Activated naive CD4-positive, alpha-beta T cell treated with anti-CD3 and anti-CD28 coated beads, Interleukin-2, amount 50 U/mL, for 72 hours (primary cell): ENCODE measurements around the gene APCDD1. TPM values are rescaled to one million over a fixed set of nuclear protein-coding genes. Genes with fewer than 3 reads are reported as not detected.

ENCODE experiments used
- ATAC-seq, 2 donors: fragments of 150-1000 bp; cut with Tn5 transposase; 2 replicates each; pipeline ENCODE4 v1.10.0; 2021; ENCODE audit warnings: mild to moderate bottlenecking in 2 of 2, moderate library complexity in 2 of 2
- DNase-seq, 2 donors: peaks; one replicate each; pipeline ENCODE4 v3.0.0; 2021 to 2022; ENCODE audit warnings: low spot score in 2 of 2
- H3K27ac Mint-ChIP-seq, 2 donors: one replicate each; pipeline ENCODE4 v1.8.0; 2022; ENCODE audit warnings: mild to moderate bottlenecking in 2 of 2, mixed read lengths in 2 of 2
- H3K36me3 Mint-ChIP-seq, 2 donors: one replicate each; pipeline ENCODE4 v1.8.0; 2022; ENCODE audit warnings: mixed read lengths in 2 of 2
- H3K9me3 Mint-ChIP-seq, 2 donors: one replicate each; pipeline ENCODE4 v1.8.0; 2022; ENCODE audit warnings: mixed read lengths in 2 of 2
- total RNA-seq, 2 donors: library from RNA; stranded (reverse); gene quantifications; one replicate each; pipeline ENCODE4 v1.2.3, GENCODE V29; 2022

Gene APCDD1
- total RNA-seq, 2 donors from 2014 or later = not detected

DNA sequence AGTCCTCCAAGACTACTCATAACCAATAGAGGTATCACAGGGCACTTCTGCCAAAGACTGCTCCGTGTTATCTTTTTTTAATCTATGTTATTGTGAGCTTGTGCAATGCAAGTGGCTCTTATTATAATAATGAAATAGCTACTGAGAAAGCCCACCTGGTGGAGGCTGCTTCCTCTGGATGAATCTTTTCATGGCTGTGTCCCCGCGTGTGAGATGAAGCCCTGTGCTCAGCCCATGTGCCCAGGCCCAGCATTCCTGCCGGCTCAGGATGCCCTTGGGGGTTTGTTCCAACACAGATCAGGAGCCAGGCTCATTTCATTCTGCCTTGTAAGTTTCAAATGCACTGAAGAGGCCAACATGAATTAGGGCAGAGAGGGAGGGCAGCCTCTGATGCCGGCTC is 18.7 kb downstream of the APCDD1 start:
- no peak for ATAC-seq
- no peak for DNase-seq
- Mint-ChIP-seq H3K36me3 (no peaks in the 10 kb centered on the region), H3K9me3 (no peaks in the 10 kb centered on the region), H3K27ac (no peak overlapping the region)

DNA sequence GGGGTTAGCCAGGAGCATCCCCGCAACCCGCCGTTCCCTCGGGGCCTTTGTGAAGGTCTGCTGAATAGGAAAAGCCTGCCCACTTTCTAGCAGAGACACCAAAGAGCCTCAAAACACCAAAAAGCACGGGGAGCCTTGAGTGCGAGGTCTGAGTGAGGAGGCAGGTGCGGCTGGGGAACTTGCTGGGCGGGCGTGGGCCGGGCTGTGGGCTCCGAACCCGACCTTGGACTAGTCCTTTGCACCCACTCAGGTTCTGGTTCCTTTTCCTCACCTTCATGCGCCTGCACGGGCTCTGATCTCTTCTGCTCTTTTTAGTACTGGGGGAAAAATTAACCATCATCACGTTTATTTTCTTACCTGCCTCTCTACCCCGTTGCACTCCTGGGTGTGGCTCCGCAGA is 19.9 kb downstream of the APCDD1 start:
- ATAC-seq (no peak), DNase-seq (no peak)
- Mint-ChIP-seq H3K27ac (no peak overlapping the region), H3K36me3 (no peaks in the 10 kb centered on the region), H3K9me3 (no peaks in the 10 kb centered on the region)

DNA sequence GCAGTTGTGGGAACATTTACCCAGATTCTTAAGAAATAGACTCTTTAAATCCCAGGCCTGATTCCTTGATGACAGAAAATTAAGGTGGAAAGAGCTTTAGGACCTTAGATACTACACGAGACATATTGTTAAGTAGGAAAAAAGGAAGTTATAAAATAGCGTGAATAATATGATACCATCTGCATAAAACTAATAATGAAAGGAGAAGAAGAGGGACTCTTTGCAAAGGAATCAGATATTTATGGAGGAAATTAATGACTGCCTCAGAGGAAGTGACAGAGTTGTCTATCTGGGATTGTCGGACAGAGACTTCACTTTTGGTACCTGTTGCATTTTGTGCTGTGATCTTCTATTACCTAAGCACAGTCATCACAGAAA is 20.8 kb downstream of the APCDD1 start:
- DNase-seq (no peak), ATAC-seq (no peak)
- no peaks in the 10 kb centered on the region for H3K36me3 Mint-ChIP-seq
- H3K27ac Mint-ChIP-seq = no peak overlapping the region
- H3K9me3 Mint-ChIP-seq = no peaks in the 10 kb centered on the region

DNA sequence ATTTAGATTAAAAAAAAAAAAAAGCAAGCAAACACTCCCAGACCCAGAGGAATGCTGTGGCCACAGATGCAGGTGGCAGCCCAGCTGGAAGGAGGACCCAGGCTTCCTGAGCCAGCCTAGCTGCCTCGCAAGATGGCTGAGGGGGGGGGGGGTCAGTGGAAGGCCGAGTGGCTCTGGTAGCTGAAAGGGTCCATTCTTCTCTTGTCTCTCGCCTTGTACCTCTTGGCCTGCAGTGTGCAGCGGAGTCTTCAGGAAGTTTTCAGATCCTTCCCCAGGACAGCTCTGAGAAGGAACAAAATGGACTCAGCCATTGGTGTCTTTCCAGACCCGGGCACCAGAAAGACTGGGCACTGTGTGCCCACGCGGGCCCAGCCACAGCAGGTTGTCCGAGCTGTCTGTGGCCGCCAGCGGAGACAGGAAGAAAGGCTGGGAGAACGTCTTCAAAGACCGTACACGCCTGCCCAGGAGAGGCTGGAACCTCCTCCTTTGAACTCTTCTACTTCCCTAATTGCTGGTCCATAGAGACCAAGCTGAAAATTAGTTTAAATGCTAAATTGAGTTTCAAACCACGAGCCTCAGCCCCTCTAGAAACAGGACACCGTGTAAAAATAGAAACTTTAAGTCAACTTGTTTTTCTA is 21.3 kb downstream of the APCDD1 start:
- Mint-ChIP-seq H3K36me3 (no peaks in the 10 kb centered on the region), H3K9me3 (no peaks in the 10 kb centered on the region), H3K27ac (no peak overlapping the region)
- no peak for ATAC-seq
- no peak for DNase-seq

DNA sequence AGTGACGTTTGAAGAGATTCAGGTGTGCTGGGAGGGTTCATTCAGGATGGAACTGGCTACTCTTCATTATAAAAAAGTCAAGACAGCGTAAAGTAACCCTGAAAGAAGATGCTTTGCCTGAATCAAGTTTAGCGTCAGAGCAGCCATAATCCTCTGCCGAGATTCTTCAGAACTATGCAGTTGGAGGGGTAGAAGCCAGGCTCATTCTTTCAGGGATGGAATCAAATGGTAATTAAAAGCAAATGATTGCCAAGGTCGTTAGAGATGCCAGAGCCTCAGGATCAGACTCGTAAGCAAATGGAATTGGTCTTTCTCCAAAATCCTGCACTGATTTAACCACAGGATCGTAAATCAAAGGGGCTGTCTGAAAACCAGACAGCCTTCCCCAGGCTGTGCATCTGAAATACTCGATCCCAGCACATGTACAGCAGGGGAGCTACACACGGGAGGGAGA is 21.9 kb downstream of the APCDD1 start:
- DNase-seq (no peak), ATAC-seq (no peak)
- H3K27ac Mint-ChIP-seq = no peak overlapping the region
- H3K36me3 Mint-ChIP-seq = no peaks in the 10 kb centered on the region
- H3K9me3 Mint-ChIP-seq = no peaks in the 10 kb centered on the region

DNA sequence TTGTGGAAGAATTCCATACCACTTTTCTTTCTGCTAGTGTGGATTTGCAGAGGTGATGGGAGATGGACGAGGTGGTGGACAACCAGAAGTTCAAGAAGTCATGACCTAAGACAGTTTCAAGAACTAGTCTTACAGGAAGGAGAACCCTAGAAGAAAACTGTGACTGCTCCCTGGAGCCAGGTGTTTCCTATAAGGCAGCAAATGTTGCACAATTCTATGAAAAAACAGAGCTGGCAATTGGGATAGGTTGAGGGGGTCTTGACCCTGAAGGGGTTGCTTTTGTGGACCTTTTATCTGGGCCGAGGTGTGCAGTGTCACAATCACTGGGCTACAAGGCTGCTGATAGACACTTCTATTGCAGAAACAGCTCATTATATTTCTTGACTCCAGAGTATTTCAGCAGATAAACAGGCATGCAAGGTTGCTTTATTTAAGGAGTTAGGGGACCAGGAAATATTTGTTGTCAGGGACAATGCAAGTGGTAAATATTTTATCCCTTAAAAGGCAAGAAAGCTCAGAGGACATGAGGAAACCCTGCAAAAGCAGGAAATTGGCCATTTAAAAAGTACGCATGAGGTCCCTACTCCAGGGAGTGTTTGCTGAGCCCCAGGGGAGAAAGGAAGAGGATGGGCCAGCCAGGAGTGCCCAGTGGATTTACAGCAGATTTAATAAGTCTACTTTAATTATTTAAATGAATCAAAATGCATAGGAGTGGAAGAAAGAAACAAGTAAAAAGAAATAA is 22.9 kb downstream of the APCDD1 start:
- no peaks in the 10 kb centered on the region for H3K9me3 Mint-ChIP-seq
- ATAC-seq (no peak), DNase-seq (no peak)
- no peaks in the 10 kb centered on the region for H3K36me3 Mint-ChIP-seq
- no peak overlapping the region for H3K27ac Mint-ChIP-seq

DNA sequence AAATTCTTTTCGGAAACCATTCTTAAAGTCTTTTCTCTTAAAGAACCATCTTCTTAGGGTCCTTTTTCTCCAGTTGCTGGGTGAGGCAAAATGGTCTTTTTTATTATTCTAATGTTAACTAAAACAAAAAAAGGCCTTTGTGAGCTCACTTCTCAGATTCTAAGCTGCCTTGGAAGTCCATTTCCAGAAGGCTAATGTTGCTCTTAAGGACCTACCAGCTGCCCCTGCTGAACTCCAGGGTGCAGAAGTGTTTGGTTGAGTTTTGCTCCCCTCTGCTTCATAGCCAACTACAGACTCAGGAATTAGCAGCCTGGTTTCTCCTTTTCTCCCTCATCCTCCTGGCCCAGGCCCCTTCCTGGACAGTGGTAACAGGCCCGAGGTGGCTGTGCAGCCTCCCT is 23.4 kb downstream of the APCDD1 start:
- ATAC-seq = no peak
- no peak for DNase-seq
- no peak overlapping the region for H3K27ac Mint-ChIP-seq
- H3K9me3 Mint-ChIP-seq = no peaks in the 10 kb centered on the region
- H3K36me3 Mint-ChIP-seq = no peaks in the 10 kb centered on the region

DNA sequence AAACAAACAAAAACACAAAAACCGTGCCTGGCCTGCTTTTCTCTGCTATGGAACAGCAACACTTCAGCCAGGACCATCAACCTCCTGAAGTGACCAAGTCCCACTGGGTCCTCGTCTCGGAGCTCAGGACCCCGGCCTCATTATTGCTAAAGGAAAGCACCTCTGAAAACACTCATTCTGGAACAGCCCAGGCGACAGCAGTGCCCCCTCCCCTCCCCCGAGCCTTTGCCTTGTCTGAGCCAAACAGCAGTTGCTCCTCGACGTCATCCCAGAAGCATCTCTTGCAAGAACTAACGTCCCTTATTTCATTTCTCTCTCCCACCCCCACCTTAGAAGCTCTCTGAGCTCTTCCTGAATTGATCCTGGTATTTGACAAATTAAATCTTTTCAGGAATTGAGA is 27.4 kb downstream of the APCDD1 start:
- no peaks in the 10 kb centered on the region for H3K36me3 Mint-ChIP-seq
- ATAC-seq (no peak), DNase-seq (no peak)
- no peaks in the 10 kb centered on the region for H3K9me3 Mint-ChIP-seq
- H3K27ac Mint-ChIP-seq = no peak overlapping the region

DNA sequence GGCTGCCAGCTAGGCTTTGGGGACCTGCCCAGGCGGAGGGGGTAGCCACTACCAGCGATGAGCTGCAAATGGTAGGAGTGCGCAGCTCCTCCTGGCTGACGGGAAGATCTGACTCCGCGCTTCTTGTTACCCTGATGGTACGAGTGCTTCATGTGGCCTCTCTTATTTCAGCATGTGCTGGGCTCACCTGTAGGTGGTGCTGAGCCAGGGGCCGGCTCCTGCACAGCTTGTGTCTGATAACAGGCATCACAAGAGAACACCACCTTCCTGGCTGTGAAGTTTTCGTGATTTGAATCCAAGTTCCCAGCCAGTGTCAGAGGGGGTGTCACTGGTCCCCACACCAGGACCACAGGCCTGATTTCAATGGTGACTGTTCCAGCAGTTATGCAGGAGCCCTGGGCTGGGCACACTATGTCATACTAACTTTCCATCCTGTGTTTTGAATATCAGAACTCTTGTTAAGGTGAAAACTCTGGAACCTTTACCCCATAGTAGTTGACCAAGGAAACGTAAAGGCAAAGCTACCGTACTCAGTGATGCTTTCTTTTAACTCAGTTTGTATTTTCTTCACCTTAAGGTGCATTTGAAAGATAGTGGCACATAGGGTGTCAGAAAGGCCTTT is 28.0 kb downstream of the APCDD1 start:
- ATAC-seq = no peak
- Mint-ChIP-seq H3K36me3 (no peaks in the 10 kb centered on the region), H3K9me3 (no peaks in the 10 kb centered on the region), H3K27ac (no peak overlapping the region)
- no peak for DNase-seq

DNA sequence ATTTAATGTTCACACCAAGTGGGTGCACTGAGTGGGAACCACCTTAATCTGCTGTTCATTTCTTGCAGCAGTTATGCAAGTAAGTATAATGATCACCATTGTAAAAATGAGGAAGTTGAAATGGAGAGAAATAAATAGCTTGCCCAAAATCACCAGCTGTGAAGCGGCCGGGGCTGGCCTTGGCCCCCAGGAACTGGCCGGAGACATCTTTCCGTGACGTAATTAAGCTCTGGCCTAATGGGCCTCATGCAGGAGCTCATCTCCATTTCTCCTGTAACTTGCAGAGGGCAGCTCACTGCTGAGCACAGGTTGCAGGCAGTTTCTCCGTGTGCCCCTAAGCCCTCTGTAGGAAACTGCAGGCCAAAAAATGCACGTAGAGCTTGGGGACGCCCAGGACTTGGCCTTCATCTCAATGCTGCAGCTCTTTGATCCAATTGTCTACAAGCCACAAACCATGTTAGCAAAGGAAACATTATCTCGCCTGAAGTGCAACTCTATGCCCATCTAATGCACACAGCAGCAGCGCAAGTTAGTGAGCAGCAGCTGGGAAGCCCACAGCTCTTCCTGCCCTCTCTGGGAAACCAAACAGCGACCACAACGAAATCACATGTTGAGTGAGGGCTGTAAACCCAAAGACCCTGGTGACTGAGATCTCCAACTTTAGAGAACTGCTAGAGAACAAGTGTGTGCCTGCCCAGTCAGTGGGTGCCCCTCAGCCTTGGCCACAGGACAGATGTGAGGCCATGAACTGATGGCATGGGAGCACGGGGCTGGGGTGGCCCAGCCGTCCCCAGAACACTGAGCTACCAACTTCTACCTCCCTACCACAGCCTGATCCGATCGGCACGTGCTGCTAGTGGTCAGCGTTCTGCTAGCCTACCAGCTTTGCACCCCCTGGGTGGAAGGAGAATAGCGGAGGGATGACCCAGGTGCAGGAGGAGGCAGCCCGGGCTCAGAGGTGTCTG is 28.8 kb downstream of the APCDD1 start:
- Mint-ChIP-seq H3K27ac (no peak overlapping the region), H3K36me3 (no peaks in the 10 kb centered on the region), H3K9me3 (no peaks in the 10 kb centered on the region)
- ATAC-seq (no peak), DNase-seq (no peak)

DNA sequence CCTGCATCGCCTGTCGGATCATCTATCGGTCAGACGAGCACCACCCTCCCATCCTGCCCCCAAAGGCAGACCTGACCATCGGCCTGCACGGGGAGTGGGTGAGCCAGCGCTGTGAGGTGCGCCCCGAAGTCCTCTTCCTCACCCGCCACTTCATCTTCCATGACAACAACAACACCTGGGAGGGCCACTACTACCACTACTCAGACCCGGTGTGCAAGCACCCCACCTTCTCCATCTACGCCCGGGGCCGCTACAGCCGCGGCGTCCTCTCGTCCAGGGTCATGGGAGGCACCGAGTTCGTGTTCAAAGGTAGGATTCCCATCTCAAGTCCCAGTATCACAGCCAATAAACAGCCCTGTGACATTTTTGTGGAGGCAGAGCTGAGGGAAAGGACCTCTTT is 31.0 kb downstream of the APCDD1 start:
- Mint-ChIP-seq H3K9me3 (no peaks in the 10 kb centered on the region), H3K36me3 (no peaks in the 10 kb centered on the region), H3K27ac (no peak overlapping the region)
- ATAC-seq (no peak), DNase-seq (no peak)

DNA sequence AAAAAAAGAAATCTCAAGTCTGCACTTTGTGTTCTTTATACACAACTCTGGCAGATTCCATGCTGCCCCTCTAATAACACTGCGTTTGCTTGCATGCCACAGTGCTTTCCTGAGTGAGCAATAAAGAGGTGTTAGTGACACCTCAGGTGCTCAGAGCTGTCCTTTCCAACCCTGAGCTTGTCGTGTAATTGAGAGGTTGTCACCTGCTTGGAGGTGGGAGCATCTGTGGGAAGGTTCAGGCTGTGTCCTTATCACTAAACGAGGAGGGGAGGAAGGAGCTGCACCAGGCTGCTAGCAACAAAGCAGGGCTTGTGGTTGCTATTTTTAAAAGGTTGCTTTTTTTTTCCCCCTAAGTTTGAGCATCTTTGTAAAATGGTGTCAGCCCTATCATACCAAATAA is 31.9 kb downstream of the APCDD1 start:
- Mint-ChIP-seq H3K36me3 (no peaks in the 10 kb centered on the region), H3K9me3 (no peaks in the 10 kb centered on the region), H3K27ac (no peak overlapping the region)
- DNase-seq (no peak), ATAC-seq (no peak)

DNA sequence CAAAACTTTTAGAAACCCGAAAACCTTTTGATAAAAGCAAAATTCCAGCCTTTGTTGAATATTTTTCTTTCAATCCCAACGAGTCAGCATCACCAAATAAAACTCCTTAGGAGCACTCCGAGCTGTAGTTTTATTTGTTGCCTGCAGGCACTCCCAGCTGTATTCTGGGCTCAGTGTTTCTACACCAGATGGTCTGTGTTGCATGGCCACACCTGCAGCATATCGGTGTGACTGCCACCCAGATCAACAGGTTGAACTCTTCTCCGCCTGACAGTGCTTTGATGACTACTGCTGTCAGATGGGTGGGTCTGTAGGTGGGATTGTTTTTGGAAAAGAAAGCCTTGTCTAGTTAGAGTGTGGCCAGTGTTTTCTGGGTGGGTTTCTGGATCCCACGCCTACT is 32.7 kb downstream of the APCDD1 start:
- Mint-ChIP-seq H3K36me3 (no peaks in the 10 kb centered on the region), H3K9me3 (no peaks in the 10 kb centered on the region), H3K27ac (no peak overlapping the region)
- DNase-seq (no peak), ATAC-seq (no peak)

DNA sequence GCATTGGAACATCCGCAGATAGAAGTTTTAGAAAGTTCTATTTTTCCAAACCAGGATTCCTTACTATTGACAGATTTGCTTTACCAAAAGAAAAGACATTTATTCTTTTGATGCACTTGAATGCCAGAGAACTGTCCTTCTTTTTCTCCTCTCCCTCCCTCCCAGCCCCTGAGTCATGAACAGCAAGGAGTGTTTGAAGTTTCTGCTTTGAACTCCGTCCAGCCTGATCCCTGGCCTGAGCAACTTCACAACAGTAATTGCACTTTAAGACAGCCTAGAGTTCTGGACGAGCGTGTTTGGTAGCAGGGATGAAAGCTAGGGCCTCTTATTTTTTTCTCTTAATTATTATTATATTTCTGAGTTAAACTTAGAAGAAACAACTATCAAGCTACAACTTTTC is 33.6 kb downstream of the APCDD1 start:
- no peak for ATAC-seq
- Mint-ChIP-seq H3K36me3 (no peaks in the 10 kb centered on the region), H3K27ac (no peak overlapping the region), H3K9me3 (no peaks in the 10 kb centered on the region)
- no peak for DNase-seq

DNA sequence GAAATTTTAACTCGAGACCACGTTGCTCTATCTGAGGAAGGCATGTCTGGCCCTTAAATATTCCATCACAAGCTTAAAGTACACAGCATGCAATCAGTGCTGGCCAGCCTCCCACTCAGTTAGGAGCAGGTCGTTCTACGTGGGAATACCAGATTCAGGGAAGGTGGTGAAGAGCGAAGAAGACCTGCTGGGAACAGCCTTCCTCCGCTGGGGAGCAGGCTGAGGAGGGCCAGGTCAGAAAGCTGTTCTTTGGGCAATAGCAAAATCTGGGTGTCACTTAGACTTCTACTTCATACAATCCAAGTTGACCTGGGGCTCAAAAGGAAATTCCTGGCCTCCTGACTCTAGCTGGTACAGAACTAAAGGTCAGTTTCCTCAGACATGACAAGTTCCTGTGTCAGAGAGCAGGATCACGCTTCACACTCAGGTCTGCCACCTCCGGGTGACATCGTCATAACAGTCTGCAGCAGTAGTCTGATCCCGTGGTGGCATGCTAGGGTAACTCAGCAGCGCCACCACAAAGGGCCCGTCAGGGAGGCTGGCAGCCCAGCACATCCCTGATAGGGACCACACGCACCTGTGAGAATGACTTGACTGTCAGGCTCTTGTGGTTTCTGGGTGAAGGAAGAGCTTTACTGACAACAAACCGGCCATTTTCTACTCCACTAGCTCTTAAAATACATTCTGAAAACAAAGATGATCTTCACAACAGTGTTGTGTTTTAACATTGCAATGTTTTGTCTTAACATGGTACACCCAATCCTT is 36.1 kb downstream of the APCDD1 start:
- peak; percentile 59 to 63 for DNase-seq
- Mint-ChIP-seq H3K27ac (peak overlapping the region; percentile 13 to 74), H3K9me3 (no peaks in the 10 kb centered on the region), H3K36me3 (no peaks in the 10 kb centered on the region)
- ATAC-seq = peak; percentile 98 to 100

DNA sequence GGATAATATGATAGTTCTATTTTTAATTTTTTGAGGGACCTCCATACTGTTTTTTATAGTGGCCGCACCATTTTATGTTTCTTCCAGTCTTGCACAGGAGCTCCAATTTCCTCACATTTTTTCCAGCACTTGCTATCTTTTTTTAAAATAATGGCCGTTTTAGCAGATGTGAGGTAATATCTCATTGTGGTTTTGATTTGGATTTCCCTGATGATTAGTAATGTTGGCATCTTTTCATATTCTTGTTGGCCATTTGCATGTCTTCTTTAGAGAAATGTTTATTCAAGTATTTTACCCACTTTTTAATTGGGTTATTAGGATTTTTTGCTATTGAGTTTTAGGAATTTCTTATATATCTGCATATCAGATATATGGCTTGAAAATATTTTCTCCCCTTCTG is 41.5 kb downstream of the APCDD1 start:
- ATAC-seq (no peak), DNase-seq (no peak)
- no peak overlapping the region for H3K27ac Mint-ChIP-seq
- peaks cover under 1 to 3% of the 10 kb centered on the region in 2 donors for H3K9me3 Mint-ChIP-seq
- H3K36me3 Mint-ChIP-seq = no peaks in the 10 kb centered on the region
